Endothelial cell of umbilical vein (primary cell): ENCODE data around the gene CELA3B. TPM values are rescaled to one million over a fixed set of nuclear protein-coding genes. Genes with fewer than 3 reads are reported as not detected.
A peak's percentile ranks its signal among the peaks of the same experiment; 100 is the strongest.

Experiments used
- BruUV-seq: library from RNA; stranded (reverse); fragments of 400-500 nt; replicated peaks from 2 replicates; lab custom pipeline; 2021; lab: Mats Ljungman, UMichigan
- CTCF ChIA-PET: fragments of 300-600, 350-600 bp; sonication (Branson Sonifier 250); formaldehyde crosslinking; loops from one replicate; lab custom pipeline; 2021; ENCODE audit warnings: antibody characterized with exemption, inconsistent platforms; lab: Charles Lee
- POLR2A ChIA-PET: fragments of 300-600, 350-600 bp; sonication (Branson Sonifier 250); formaldehyde crosslinking; loops from one replicate; lab custom pipeline; 2021; ENCODE audit warnings: antibody characterized with exemption, inconsistent platforms; lab: Charles Lee
- DNase-seq: peaks from one replicate; pipeline ENCODE4 v3.0.0-alpha.2; 2011; ENCODE audit warnings: low read depth, low spot score
- FAIRE-seq: peaks from 2 replicates; lab custom pipeline; 2011; peaks lifted over from hg19 to GRCh38; lab: Jason Lieb, UNC
- H2AFZ ChIP-seq: 2 replicates; pipeline ENCODE4 v1.6.0; 2012; ENCODE audit warnings: low read depth, low read length, control low read depth, inconsistent platforms
- H3K27ac ChIP-seq: 2 replicates; pipeline ENCODE4 v1.5.1; 2011; ENCODE audit warnings: low read depth, mild to moderate bottlenecking, control low read depth, low read length, moderate library complexity; ENCODE audit not compliant: insufficient read depth
- H3K27me3 ChIP-seq, 2 experiments: 2 replicates each; pipeline versions ENCODE4 v1.6.0 to v1.6.1; 2011; ENCODE audit warnings: low read length in 2 of 2, mixed read lengths in 1 of 2; ENCODE audit not compliant: control insufficient read depth in 2 of 2, insufficient read depth in 2 of 2
- H3K36me3 ChIP-seq, 2 experiments: 2 replicates in 1 of 2; 3 replicates in 1 of 2; pipeline ENCODE4 v1.5.1; 2011; ENCODE audit warnings: low read length in 2 of 2, mild to moderate bottlenecking in 1 of 2, moderate library complexity in 1 of 2; ENCODE audit not compliant: control insufficient read depth in 2 of 2, insufficient read depth in 2 of 2; ENCODE audit errors: extremely low read depth in 1 of 2
- H3K4me1 ChIP-seq: 3 replicates; pipeline ENCODE4 v1.5.1; 2011; ENCODE audit warnings: mild to moderate bottlenecking, low read length; ENCODE audit not compliant: control insufficient read depth, insufficient read depth; ENCODE audit errors: extremely low read depth
- H3K4me2 ChIP-seq: 2 replicates; pipeline ENCODE4 v1.6.1; 2011; ENCODE audit warnings: low read length, control low read depth, mixed read lengths; ENCODE audit not compliant: insufficient read depth
- H3K4me3 ChIP-seq, 3 experiments: fragments of 200-600 bp in 1 of 3; sonication (generic), shearing (Covaris generic) in 1 of 3; replicated peaks in 1 of 3; 2 replicates each; pipeline ENCODE4 v1.5.1; 2011 to 2016; ENCODE audit warnings: control low read depth in 3 of 3, low read length in 3 of 3, mild to moderate bottlenecking in 2 of 3, inconsistent platforms in 1 of 3, low read depth in 1 of 3, moderate library complexity in 1 of 3; ENCODE audit not compliant: insufficient read depth in 1 of 3
- H3K79me2 ChIP-seq: 2 replicates; pipeline ENCODE4 v1.6.0; 2012; ENCODE audit warnings: low read length, inconsistent platforms; ENCODE audit not compliant: control insufficient read depth, insufficient read depth
- H3K9ac ChIP-seq: replicated peaks from 2 replicates; pipeline ENCODE3; 2011; ENCODE audit warnings: low read length, control low read depth; ENCODE audit not compliant: insufficient read depth; ENCODE audit errors: extremely low read depth
- H3K9me1 ChIP-seq: replicated peaks from 3 replicates; pipeline ENCODE4 v1.6.0; 2011; ENCODE audit warnings: mild to moderate bottlenecking, low read length; ENCODE audit not compliant: control insufficient read depth, insufficient read depth; ENCODE audit errors: extremely low read depth
- H3K9me3 ChIP-seq: replicated peaks from 2 replicates; pipeline ENCODE4 v1.5.1; 2012; ENCODE audit warnings: low read length, inconsistent platforms; ENCODE audit not compliant: control insufficient read depth, insufficient read depth
- H4K20me1 ChIP-seq: replicated peaks from 2 replicates; pipeline ENCODE3; 2011; ENCODE audit warnings: mild to moderate bottlenecking, low read length; ENCODE audit not compliant: control insufficient read depth, insufficient read depth; ENCODE audit errors: extremely low read depth
- CTCF ChIP-seq, 2 donors: IDR thresholded peaks; 1 replicate in 1 of 2; 2 replicates in 1 of 2; pipeline ENCODE4 v1.5.1; 2011; ENCODE audit warnings: low read length in 2 of 2, mild to moderate bottlenecking in 2 of 2, moderate library complexity in 2 of 2, control low read depth in 1 of 2, inconsistent platforms in 1 of 2, low read depth in 1 of 2; ENCODE audit not compliant: insufficient read depth in 1 of 2; ENCODE audit errors: extremely low read depth in 1 of 2
- EZH2 ChIP-seq: IDR thresholded peaks from 2 replicates; pipeline ENCODE4 v1.6.1; 2012; ENCODE audit warnings: borderline replicate concordance, low read depth, mild to moderate bottlenecking, moderate library complexity, low read length, inconsistent platforms; ENCODE audit not compliant: severe bottlenecking
- FOS ChIP-seq: IDR thresholded peaks from 2 replicates; pipeline ENCODE4 v1.6.1; 2011; ENCODE audit warnings: mild to moderate bottlenecking, low read length, moderate library complexity, borderline replicate concordance; ENCODE audit not compliant: insufficient read depth
- GATA2 ChIP-seq: IDR thresholded peaks from 2 replicates; pipeline ENCODE4 v1.7.0; 2011; ENCODE audit warnings: low read depth, mild to moderate bottlenecking, moderate library complexity, mixed read lengths, low read length; ENCODE audit not compliant: insufficient read length, insufficient read depth
- JUN ChIP-seq: IDR thresholded peaks from 2 replicates; pipeline ENCODE4 v1.6.1; 2011; ENCODE audit warnings: borderline replicate concordance, low read depth; ENCODE audit not compliant: insufficient read length, insufficient read depth
- MAX ChIP-seq: IDR thresholded peaks from 2 replicates; pipeline ENCODE4 v1.6.1; 2011; ENCODE audit not compliant: insufficient read depth, insufficient read length
- MYC ChIP-seq: IDR thresholded peaks from one replicate; pipeline ENCODE4 v1.6.1; 2011; ENCODE audit warnings: mild to moderate bottlenecking, low read depth, low read length
- POLR2A ChIP-seq: IDR thresholded peaks from 2 replicates; pipeline ENCODE4 v1.6.1; 2012; ENCODE audit warnings: low read depth, mild to moderate bottlenecking, control low read depth, low read length
- POLR2AphosphoS5 ChIP-seq: IDR thresholded peaks from 2 replicates; pipeline ENCODE4 v1.6.1; 2012; ENCODE audit warnings: low read depth, mild to moderate bottlenecking, control low read depth, low read length, moderate library complexity; ENCODE audit not compliant: insufficient read depth
- dilution Hi-C: fragments of 300-500 bp; cut with MboI; formaldehyde crosslinking; loops from one replicate; pipeline ENCODE4 v1.15.0; 2019; ENCODE audit warnings: low sequenced_read_pairs; ENCODE audit not compliant: extremely low pct_ligation_motif_present
- intact Hi-C: fragments of 100-400 bp; cut with micrococcal nuclease; formaldehyde crosslinking; loops from one replicate; pipeline ENCODE4 v1.10.0; 2022
- polyA plus RNA-seq, 4 experiments: library from polyadenylated mRNA; depleted of rRNA in 3 of 4; stranded (reverse) in 3 of 4; unstranded in 1 of 4; fragments of >200 nt; gene quantifications; 2 replicates each; pipeline versions ENCODE4 v1.2.1 to v1.2.3, GENCODE V29; 2011 to 2012; ENCODE audit warnings: missing spikeins in 1 of 4
- total RNA-seq: library from RNA; stranded (reverse); gene quantifications from 2 replicates; pipeline ENCODE4 v1.2.3, GENCODE V29; 2021

Gene CELA3B
- total and polyA plus RNA-seq, 2 donors (not counting 3 experiments of a cell fraction or from before 2014, with no cell fraction given): 0.32 TPM; not detected in 1

GRCh38 chr1:21939650-21940374, 37.0 kb upstream of the CELA3B start:
- Histone ChIP-seq H3K79me2 (peaks cover 24% of the 10 kb centered on the region), H3K4me3 (no peak overlapping the region), H3K9me3 (no peaks in the 10 kb centered on the region), H3K9me1 (no peaks in the 10 kb centered on the region), H3K27me3 (no peaks in the 10 kb centered on the region), H4K20me1 (no peaks in the 10 kb centered on the region), H3K36me3 (peaks cover 0 to 6% of the 10 kb centered on the region in 2 experiments), H2AFZ (peak overlapping the region; percentile 3), H3K9ac (peak overlapping the region; percentile 84), H3K27ac (peak overlapping the region; percentile 98), H3K4me1 (peaks cover 57% of the 10 kb centered on the region), H3K4me2 (peak overlapping the region; percentile 1)
- FAIRE-seq (peak; percentile 97), DNase-seq (peak; percentile 98)
- TF ChIP-seq FOS (peak; percentile 46), EZH2 (no peak), MAX (no peak), GATA2 (no peak), MYC (no peak), POLR2A (peak; percentile 60), POLR2AphosphoS5 (no peak), JUN (peak; percentile 24), CTCF (IDR thresholded peaks at IDR 0.05; ENCODE audit: extremely low read depth in 1 of 2, insufficient read depth in 1 of 2, low read depth in 1 of 2, low read length in 2 of 2) (peak in 1 of 2 donors; percentile 60)
- intact Hi-C loops (loop anchor here (1.0 to 5.0 kb wide), 3 partner anchors 18 to 158 kb away; partner anchors contain the start of gene USP48), dilution Hi-C loops (no loop called here)
- ChIA-PET CTCF (interaction anchor here (0.7 to 2.8 kb wide), 18 partner anchors 9 to 477 kb away, joined by 3 to 39 read pairs (median 6); no protein-coding TSS in a partner anchor), POLR2A (interaction anchor here (1.0 to 1.5 kb wide), 4 partner anchors 9 to 33 kb away, joined by 3 to 6 read pairs (median 3); no protein-coding TSS in a partner anchor)
- no TSS peak for BruUV-seq
